GM06990 (cell line): Measurements from ENCODE around the gene GABBR2.

Source experiments
- DNase-seq: peaks from one replicate; pipeline ENCODE4 v3.0.0-alpha.2; 2011; ENCODE audit not compliant: insufficient read length; ENCODE audit errors: extremely low read depth
- H3K27me3 ChIP-seq: replicated peaks from 2 replicates; pipeline ENCODE4 v1.6.0; 2011; ENCODE audit warnings: low read length; ENCODE audit not compliant: control insufficient read depth, insufficient read depth
- H3K36me3 ChIP-seq: 2 replicates; pipeline ENCODE4 v1.5.1; 2011; ENCODE audit warnings: low read length; ENCODE audit not compliant: control insufficient read depth, insufficient read depth
- H3K4me3 ChIP-seq: replicated peaks from 2 replicates; pipeline ENCODE4 v1.5.1; 2011; ENCODE audit warnings: low read depth, mild to moderate bottlenecking, control low read depth, low read length
- CTCF ChIP-seq: IDR thresholded peaks from 2 replicates; pipeline ENCODE4 v1.5.1; 2011; ENCODE audit warnings: low read length, control low read depth, mild to moderate bottlenecking, inconsistent platforms; ENCODE audit not compliant: insufficient read depth, poor library complexity, severe bottlenecking

The GABBR2 gene

GRCh38 chr9:98316445-98317133 is 392.1 kb downstream of the GABBR2 start:
- Histone ChIP-seq H3K36me3 (no peaks in the 10 kb centered on the region), H3K4me3 (no peak overlapping the region), H3K27me3 (no peaks in the 10 kb centered on the region)
- TF ChIP-seq CTCF, result no peak
- no peak for DNase-seq

- peak; percentile 51 for DNase-seq
- Histone ChIP-seq H3K27me3 (no peaks in the 10 kb centered on the region; the same call in 1 of the 2 replicates), H3K36me3 (no peaks in the 10 kb centered on the region), H3K4me3 (no peak overlapping the region)
- peak; percentile 92 for TF ChIP-seq CTCF
These were observed 393.1 kb downstream of the GABBR2 start for GRCh38 chr9:98315551-98316060.

- no peak for TF ChIP-seq CTCF
- no peak for DNase-seq
- Histone ChIP-seq H3K27me3 (no peaks in the 10 kb centered on the region; the same call in 1 of the 2 replicates), H3K36me3 (no peaks in the 10 kb centered on the region), H3K4me3 (no peak overlapping the region)
These were observed 393.7 kb downstream of the GABBR2 start for GRCh38 chr9:98315067-98315453.

GRCh38 chr9:98314381-98315066 is 394.2 kb downstream of the GABBR2 start:
- no peak for DNase-seq
- Histone ChIP-seq H3K4me3 (no peak overlapping the region), H3K36me3 (no peaks in the 10 kb centered on the region), H3K27me3 (no peaks in the 10 kb centered on the region; the same call in 1 of the 2 replicates)
- no peak for TF ChIP-seq CTCF

GRCh38 chr9:98312365-98312764 is 396.4 kb downstream of the GABBR2 start:
- TF ChIP-seq CTCF, result no peak
- DNase-seq, result no peak
- Histone ChIP-seq H3K36me3 (no peaks in the 10 kb centered on the region), H3K27me3 (no peaks in the 10 kb centered on the region; the same call in 1 of the 2 replicates), H3K4me3 (no peak overlapping the region)
